Pancreas (tissue), 10 donors: ENCODE measurements around the gene VAV2. TPM values are rescaled to one million over a fixed set of nuclear protein-coding genes. Genes with fewer than 3 reads are reported as not detected.

Experiments
- ATAC-seq, 4 donors: fragments of 200-7000 bp; cut with Tn5 transposase; one replicate each; pipeline versions ENCODE4 v1.8.0 to v1.9.1; 2020; ENCODE audit warnings: mild to moderate bottlenecking in 4 of 4, moderate library complexity in 4 of 4
- DNase-seq, 6 donors: peaks; one replicate each; pipeline ENCODE4 v3.0.0-alpha.2; 2020
- FAIRE-seq: peaks from 2 replicates; lab custom pipeline; 2012; peaks lifted over from hg19 to GRCh38; lab: Jason Lieb, UNC
- H3K27ac ChIP-seq, 4 donors: fragments of 200-600 bp; sonication (generic); 1 replicate in 3 of 4; 2 replicates in 1 of 4; pipeline versions ENCODE4 v1.5.0 to v1.8.0; 2020
- H3K27me3 ChIP-seq, 4 donors: fragments of 200-600 bp; one replicate each; pipeline ENCODE4 v1.8.0; 2021
- H3K36me3 ChIP-seq, 3 donors: fragments of 200-600 bp; sonication (generic) in 1 of 3; one replicate each; pipeline versions ENCODE4 v1.5.0 to v1.8.0; 2020 to 2021
- H3K4me1 ChIP-seq, 3 donors: fragments of 200-600 bp; one replicate each; pipeline ENCODE4 v1.8.0; 2021
- H3K4me3 ChIP-seq, 4 donors: fragments of 200-600 bp; sonication (generic) in 2 of 4; one replicate each; pipeline versions ENCODE4 v1.5.0 to v1.8.0; 2020 to 2021
- H3K9me3 ChIP-seq, 4 donors: fragments of 200-600 bp; one replicate each; pipeline ENCODE4 v1.8.0; 2021
- CTCF ChIP-seq, 4 donors: fragments of 200-600 bp; sonication (generic) in 3 of 4; IDR thresholded peaks; one replicate each; pipeline versions ENCODE4 v1.5.0 to v1.8.0; 2021; ENCODE audit warnings: antibody characterized with exemption in 4 of 4
- WGBS, 2 donors: extraction: QIAGEN DNeasy Blood & Tissue Kit; methylation state at CpG; one replicate each; pipeline ENCODE4 v1.1.7; 2013; 5-methylcytosine and 5-hydroxymethylcytosine counted together
- intact Hi-C, 3 donors: fragments of 100-400 bp; cut with DNase I; formaldehyde crosslinking; loops; one replicate each; pipeline versions ENCODE4 v1.11.1 to v1.14.2; 2022
- polyA plus RNA-seq, 2 donors: library from polyadenylated mRNA; stranded (reverse); fragments of 200-250 nt; gene quantifications; one replicate each; pipeline ENCODE4 v1.2.3, GENCODE V29; 2013
- total RNA-seq, 6 donors: library from RNA; stranded (reverse); fragmentation: NEBNext Ultra II Directional in 4 of 6; extraction: Animal tissue kit (Norgen Biotek cat#: 25700) in 4 of 6; gene quantifications; one replicate each; pipeline versions ENCODE4 v1.2.1 to v1.2.4, GENCODE V29; 2021 to 2023
- donor health status: healthy with polysubstance abuse.
- donor health status: DM: no; HTN: no; CAD: no; lungs with moderate emphysema.
- donor health status: DM: no; HTN: no; CAD: no.
- donor health status: control.
- donor health status: control.
- donor health status: Bipolar disorder and iron deficiency.
- donor health status: DM: yes; HTN: yes; CAD: no.
- donor health status: DM: no; HTN: no; CAD: no.
- donor health status: DM: no; HTN: no; CAD: no.
- donor health status: DM: yes; HTN: yes; CAD: no.

VAV2 gene
- total and polyA plus RNA-seq, 8 donors: 20.5 to 41.0 (median 33.6) TPM

- TF ChIP-seq CTCF (IDR thresholded peaks at IDR 0.05): no peak
- 93 to 94% methylated on average over 13 of the region's 13 CpGs for WGBS, 2 donors
- Histone ChIP-seq H3K4me1 (no peaks in the 10 kb centered on the region), H3K9me3 (no peaks in the 10 kb centered on the region), H3K27me3 (no peaks in the 10 kb centered on the region), H3K27ac (no peak overlapping the region), H3K36me3 (peaks cover 0 to 23% (median 21%) of the 10 kb centered on the region in 3 donors), H3K4me3 (no peak overlapping the region)
- DNase-seq: no peak
- no peak for ATAC-seq
- intact Hi-C loops: no loop called here
- FAIRE-seq: no peak
Observed at GRCh38 chr9:133803745-133804144, 188.4 kb downstream of the VAV2 start.

- DNase-seq (no peak), ATAC-seq (no peak), FAIRE-seq (no peak)
- no peak overlapping the region for H3K27ac ChIP-seq
- H3K9me3 ChIP-seq: no peaks in the 10 kb centered on the region
- no peaks in the 10 kb centered on the region for H3K27me3 ChIP-seq
- no peak for TF ChIP-seq CTCF (IDR thresholded peaks at IDR 0.05)
- H3K36me3 ChIP-seq: peaks cover 0 to 20% (median 19%) of the 10 kb centered on the region in 3 donors
- no peak overlapping the region for H3K4me3 ChIP-seq
- intact Hi-C loops: no loop called here
- WGBS, 2 donors: 82 to 83% methylated on average over 21 of the region's 21 CpGs
- H3K4me1 ChIP-seq: no peaks in the 10 kb centered on the region
Observed at GRCh38 chr9:133803028-133803585, 189.0 kb downstream of the VAV2 start.

- no peaks in the 10 kb centered on the region for H3K9me3 ChIP-seq
- H3K36me3 ChIP-seq: peaks cover 0 to 13% (median 11%) of the 10 kb centered on the region in 3 donors
- WGBS, 2 donors: 90% methylated on average over 10 of the region's 10 CpGs
- H3K4me1 ChIP-seq: no peaks in the 10 kb centered on the region
- H3K27me3 ChIP-seq: no peaks in the 10 kb centered on the region
- H3K4me3 ChIP-seq: no peak overlapping the region
- TF ChIP-seq CTCF (IDR thresholded peaks at IDR 0.05): no peak
- DNase-seq: no peak
- H3K27ac ChIP-seq: no peak overlapping the region
- ATAC-seq: no peak
- intact Hi-C loops: no loop called here
- FAIRE-seq: no peak
Observed at GRCh38 chr9:133801739-133802138, 190.4 kb downstream of the VAV2 start.

GRCh38 chr9:133800266-133800665 lies 191.9 kb downstream of the VAV2 start:
- Histone ChIP-seq H3K36me3 (peaks cover 0 to 5% (median 0%) of the 10 kb centered on the region in 3 donors), H3K27ac (no peak overlapping the region), H3K4me3 (no peak overlapping the region), H3K4me1 (no peaks in the 10 kb centered on the region), H3K9me3 (no peaks in the 10 kb centered on the region), H3K27me3 (no peaks in the 10 kb centered on the region)
- intact Hi-C loops: no loop called here
- no peak for TF ChIP-seq CTCF (IDR thresholded peaks at IDR 0.05)
- ATAC-seq (no peak), DNase-seq (no peak), FAIRE-seq (no peak)
- 91% methylated on average over 13 of the region's 13 CpGs for WGBS, 2 donors

- TF ChIP-seq CTCF (IDR thresholded peaks at IDR 0.05): no peak
- no peaks in the 10 kb centered on the region for H3K27me3 ChIP-seq
- WGBS, 2 donors: 92 to 95% methylated on average over 17 of the region's 17 CpGs
- no peak overlapping the region for H3K4me3 ChIP-seq
- intact Hi-C loops: loop anchor here in 1 of 3 donors (10.0 kb wide), 1 partner anchor 195 kb away; the partner anchor contains the start of gene VAV2
- H3K27ac ChIP-seq: no peak overlapping the region
- H3K4me1 ChIP-seq: no peaks in the 10 kb centered on the region
- no peak for DNase-seq
- FAIRE-seq: no peak
- peaks cover 0 to 5% (median 0%) of the 10 kb centered on the region in 3 donors for H3K36me3 ChIP-seq
- no peaks in the 10 kb centered on the region for H3K9me3 ChIP-seq
- no peak for ATAC-seq
Observed at GRCh38 chr9:133799716-133800115, 192.4 kb downstream of the VAV2 start.
